Measurements from ENCODE around the gene LARGE1.
A peak's percentile ranks its signal among the peaks of the same experiment; 100 is the strongest.
"Not testable (repeated sequence)": the region's sequence is repeated elsewhere in the genome, so short reads cannot be mapped to it uniquely, and the experiment has no call there.

LARGE1 gene

GRCh38 chr22:33400061-33400840, 520.0 kb downstream of the LARGE1 start:
- no peak for DNase-seq

GRCh38 chr22:33397381-33397907, 522.8 kb downstream of the LARGE1 start:
- DNase-seq = no peak

- DNase-seq = no peak
These were observed 526.8 kb downstream of the LARGE1 start for GRCh38 chr22:33393432-33393831.

- no peak for DNase-seq
These were observed 529.0 kb downstream of the LARGE1 start for GRCh38 chr22:33391298-33391697.

- DNase-seq = no peak
These were observed 530.3 kb downstream of the LARGE1 start for GRCh38 chr22:33389936-33390335.

- DNase-seq = no peak
These were observed 534.0 kb downstream of the LARGE1 start for GRCh38 chr22:33386270-33386669.

GRCh38 chr22:33385611-33386010, 534.7 kb downstream of the LARGE1 start:
- DNase-seq = no peak

GRCh38 chr22:33382436-33382835, 537.8 kb downstream of the LARGE1 start:
- DNase-seq = no peak

- no peak for DNase-seq
These were observed 538.5 kb downstream of the LARGE1 start for GRCh38 chr22:33381531-33382406.

- no peak for DNase-seq
These were observed 539.3 kb downstream of the LARGE1 start for GRCh38 chr22:33380789-33381530.

GRCh38 chr22:33379836-33380235, 540.4 kb downstream of the LARGE1 start:
- DNase-seq = no peak

GRCh38 chr22:33372875-33373274, 547.4 kb downstream of the LARGE1 start:
- DNase-seq = no peak

GRCh38 chr22:33363256-33363655, 557.0 kb downstream of the LARGE1 start:
- not testable (repeated sequence) for DNase-seq

- no peak for DNase-seq
These were observed 557.6 kb downstream of the LARGE1 start for GRCh38 chr22:33362702-33363101.

- no peak for DNase-seq
These were observed 558.7 kb downstream of the LARGE1 start for GRCh38 chr22:33361581-33361980.

- DNase-seq = peak; percentile 71
These were observed 562.3 kb downstream of the LARGE1 start for GRCh38 chr22:33357981-33358399.

- DNase-seq = no peak
These were observed 565.3 kb downstream of the LARGE1 start for GRCh38 chr22:33354928-33355327.

GRCh38 chr22:33353502-33353901, 566.8 kb downstream of the LARGE1 start:
- DNase-seq = no peak

- no peak for DNase-seq
These were observed 567.5 kb downstream of the LARGE1 start for GRCh38 chr22:33352768-33353167.

- no peak for DNase-seq
These were observed 569.3 kb downstream of the LARGE1 start for GRCh38 chr22:33350961-33351360.

GRCh38 chr22:33350491-33350890, 569.8 kb downstream of the LARGE1 start:
- no peak for DNase-seq

GRCh38 chr22:33347002-33347401, 573.3 kb downstream of the LARGE1 start:
- DNase-seq = no peak

- no peak for DNase-seq
These were observed 578.7 kb downstream of the LARGE1 start for GRCh38 chr22:33341611-33342010.
